GM23338 (cell line): ENCODE data around the gene CLPTM1L. TPM values are rescaled to one million over a fixed set of nuclear protein-coding genes. Genes with fewer than 3 reads are reported as not detected.

Experiments used
- ATAC-seq: fragments of 200-7000 bp; cut with Tn5 transposase; 3 replicates; pipeline ENCODE4 v1.9.1; 2020
- DNase-seq: peaks from one replicate; pipeline ENCODE4 v3.0.0-alpha.2; 2015; ENCODE audit warnings: low spot score
- H2AFZ ChIP-seq: fragments of 200-600 bp; sonication (generic); 2 replicates; pipeline ENCODE4 v1.8.0; 2016; ENCODE audit warnings: antibody characterized with exemption, mild to moderate bottlenecking, moderate library complexity
- H3F3A ChIP-seq: fragments of 200-600 bp; sonication (generic); replicated peaks from 2 replicates; pipeline ENCODE4 v1.8.0; 2017; ENCODE audit warnings: antibody characterized with exemption, mixed run types, low read depth
- H3K27ac ChIP-seq: fragments of 200-600 bp; sonication (generic); 2 replicates; pipeline ENCODE4 v1.6.1; 2016; ENCODE audit warnings: low read depth
- H3K27me3 ChIP-seq: fragments of 200-600 bp; sonication (generic); 2 replicates; pipeline ENCODE4 v1.8.0; 2016; ENCODE audit warnings: mild to moderate bottlenecking, mixed run types, moderate library complexity; ENCODE audit not compliant: insufficient read depth
- H3K36me3 ChIP-seq: fragments of 200-600 bp; sonication (generic); 2 replicates; pipeline ENCODE4 v1.8.0; 2016; ENCODE audit warnings: mild to moderate bottlenecking; ENCODE audit not compliant: insufficient read depth
- H3K4me1 ChIP-seq: fragments of 200-600 bp; sonication (generic); 2 replicates; pipeline ENCODE4 v1.8.0; 2016; ENCODE audit warnings: mild to moderate bottlenecking, moderate library complexity; ENCODE audit not compliant: insufficient read depth
- H3K4me2 ChIP-seq: fragments of 200-600 bp; sonication (generic); 2 replicates; pipeline ENCODE4 v1.7.1; 2017; ENCODE audit warnings: mixed run types
- H3K4me3 ChIP-seq: fragments of 200-600 bp; sonication (generic); 2 replicates; pipeline ENCODE4 v1.6.1; 2016; ENCODE audit warnings: mixed run types
- H3K79me2 ChIP-seq: fragments of 200-600 bp; sonication (generic); replicated peaks from 2 replicates; pipeline ENCODE4 v1.8.0; 2017; ENCODE audit warnings: mild to moderate bottlenecking; ENCODE audit not compliant: insufficient read depth
- H3K9me2 ChIP-seq: fragments of 200-600 bp; sonication (generic); 2 replicates; pipeline ENCODE4 v1.8.0; 2017; ENCODE audit not compliant: insufficient read depth
- H4K20me1 ChIP-seq: fragments of 200-600 bp; sonication (generic); replicated peaks from 2 replicates; pipeline ENCODE4 v1.8.0; 2017; ENCODE audit warnings: mild to moderate bottlenecking; ENCODE audit not compliant: insufficient read depth
- H3K27ac Mint-ChIP-seq: 2 replicates; pipeline ENCODE4 v1.8.0; 2020; ENCODE audit warnings: inconsistent platforms, mild to moderate bottlenecking, moderate library complexity, mixed read lengths
- H3K27me3 Mint-ChIP-seq: 3 replicates; pipeline ENCODE4 v1.8.0; 2022; ENCODE audit warnings: low read depth, mild to moderate bottlenecking, moderate library complexity, mixed read lengths, inconsistent platforms; ENCODE audit not compliant: insufficient read depth, poor library complexity
- H3K36me3 Mint-ChIP-seq: 3 replicates; pipeline ENCODE4 v1.8.0; 2021; ENCODE audit warnings: low read depth, mild to moderate bottlenecking, inconsistent platforms, moderate library complexity, mixed read lengths
- H3K4me1 Mint-ChIP-seq: 3 replicates; pipeline ENCODE4 v1.8.0; 2020; ENCODE audit warnings: mild to moderate bottlenecking, inconsistent platforms, mixed read lengths
- H3K4me3 Mint-ChIP-seq: 3 replicates; pipeline ENCODE4 v1.8.0; 2021; ENCODE audit warnings: moderate library complexity, mild to moderate bottlenecking, inconsistent platforms, mixed read lengths
- H3K9me3 Mint-ChIP-seq: 3 replicates; pipeline ENCODE4 v1.8.0; 2020; ENCODE audit warnings: moderate library complexity, mild to moderate bottlenecking, inconsistent platforms, mixed read lengths
- CREB1 ChIP-seq: fragments of 250-450 bp; sonication (Bioruptor Pico); IDR thresholded peaks from 2 replicates; pipeline ENCODE4 v1.5.0; 2020; ENCODE audit warnings: low read depth, mild to moderate bottlenecking, moderate library complexity
- EZH2 ChIP-seq: fragments of 200-600 bp; sonication (generic); IDR thresholded peaks from one replicate; pipeline ENCODE4 v1.8.0; 2017; ENCODE audit warnings: antibody characterized with exemption, mild to moderate bottlenecking, low read depth; ENCODE audit not compliant: unreplicated experiment
- EZH2phosphoT487 ChIP-seq: fragments of 200-600 bp; sonication (generic); IDR thresholded peaks from one replicate; pipeline ENCODE4 v1.8.1; 2018; ENCODE audit warnings: antibody characterized with exemption; ENCODE audit not compliant: unreplicated experiment
- JUNB ChIP-seq: IDR thresholded peaks from one replicate; pipeline ENCODE4 v1.6.1; 2016; ENCODE audit warnings: antibody characterized with exemption; ENCODE audit not compliant: unreplicated experiment
- NANOG ChIP-seq: IDR thresholded peaks from 2 replicates; pipeline ENCODE4 v1.6.1; 2016; ENCODE audit warnings: antibody characterized with exemption, borderline replicate concordance
- POLR2AphosphoS5 ChIP-seq: IDR thresholded peaks from 2 replicates; pipeline ENCODE4 v1.6.1; 2016; ENCODE audit warnings: antibody characterized with exemption, low read depth
- STAT1 ChIP-seq: IDR thresholded peaks from one replicate; pipeline ENCODE4 v1.6.1; 2016; ENCODE audit warnings: antibody characterized with exemption; ENCODE audit not compliant: unreplicated experiment
- ZNF114 ChIP-seq: fragments of 250-450 bp; sonication (Bioruptor Pico); IDR thresholded peaks from 2 replicates; pipeline ENCODE4 v1.5.0; 2020; ENCODE audit warnings: mild to moderate bottlenecking, moderate library complexity
- ZNF331 ChIP-seq: fragments of 250-450 bp; sonication (Bioruptor Pico); IDR thresholded peaks from 2 replicates; pipeline ENCODE4 v1.5.0; 2020; ENCODE audit warnings: low read depth, mild to moderate bottlenecking, moderate library complexity
- polyA plus RNA-seq: library from polyadenylated mRNA; unstranded; fragments of >200 nt; fragmentation: Nextera tagmentation; extraction: Ambion mirVana; gene quantifications from 2 replicates; pipeline ENCODE4 v1.2.1, GENCODE V29; 2016
- total RNA-seq: library from RNA; depleted of rRNA; stranded (reverse); fragments of >200 nt; shearing (Covaris generic); gene quantifications from 2 replicates; pipeline ENCODE4 v1.2.3, GENCODE V29; 2014
- TF ChIP-seq, protein P1 (sequence below): IDR thresholded peaks from one replicate; pipeline ENCODE4 v1.6.1; 2018; ENCODE audit warnings: antibody characterized with exemption; ENCODE audit not compliant: unreplicated experiment
- TF ChIP-seq, protein P2 (sequence below): fragments of 250-450 bp; sonication (Bioruptor Pico); IDR thresholded peaks from 2 replicates; pipeline ENCODE4 v1.5.0; 2020; ENCODE audit warnings: mild to moderate bottlenecking, moderate library complexity
- TF ChIP-seq, protein P3 (sequence below): IDR thresholded peaks from 2 replicates; pipeline ENCODE4 v1.6.1; 2016; ENCODE audit warnings: antibody characterized with exemption
- TF ChIP-seq, protein P4 (sequence below), 2 experiments: fragments of 200-600 bp in 1 of 2; sonication (generic) in 1 of 2; conservative IDR thresholded peaks; 2 replicates each; pipeline versions ENCODE4 v1.5.1 to v1.6.1; 2016 to 2017; ENCODE audit warnings: antibody characterized with exemption in 2 of 2, low read depth in 2 of 2, mild to moderate bottlenecking in 2 of 2, moderate library complexity in 1 of 2

The CLPTM1L gene
- total and polyA plus RNA-seq, 2 experiments from 2014 or later, result 39.9 to 110 TPM

DNA sequence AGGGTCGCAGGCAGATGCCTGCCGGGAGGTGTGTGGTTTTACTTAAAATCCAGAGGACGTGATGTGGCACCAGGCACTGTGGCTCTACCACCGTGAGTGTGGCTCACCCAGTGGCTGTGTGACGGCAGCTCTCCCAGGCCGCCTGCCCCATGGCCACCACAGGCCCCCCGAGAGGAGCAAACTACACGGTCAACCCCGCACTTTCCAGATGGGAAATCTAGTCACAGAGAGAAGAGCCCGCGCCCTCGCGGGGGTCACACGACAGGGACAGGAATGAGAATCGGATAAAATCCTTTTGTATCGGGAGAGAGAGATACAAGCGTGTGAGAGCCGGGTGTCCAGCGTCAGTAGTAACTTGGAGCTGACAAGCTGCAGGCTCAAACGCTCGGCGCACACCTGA, 74.5 kb downstream of the CLPTM1L start:
- Histone ChIP-seq H3K4me3 (no peak overlapping the region), H3K4me2 (no peak overlapping the region), H3K4me1 (no peaks in the 10 kb centered on the region), H3K27me3 (no peaks in the 10 kb centered on the region), H3K79me2 (peaks cover 17% of the 10 kb centered on the region), H3K36me3 (peaks cover 18% of the 10 kb centered on the region; the same call in 1 of the 2 replicates), H3K27ac (no peak overlapping the region), H3K9me2 (no peaks in the 10 kb centered on the region), H3F3A (no peaks in the 10 kb centered on the region), H2AFZ (no peak overlapping the region), H4K20me1 (no peaks in the 10 kb centered on the region)
- no peak for ATAC-seq
- no peak overlapping the region for H3K4me3 Mint-ChIP-seq
- H3K9me3 Mint-ChIP-seq, result no peaks in the 10 kb centered on the region
- H3K4me1 Mint-ChIP-seq, result no peaks in the 10 kb centered on the region
- 0 out of 2 replicates have a peak overlapping the region, but pooled peaks have one; percentile 43 for H3K27ac Mint-ChIP-seq
- DNase-seq, result no peak
- peaks cover 5% of the 10 kb centered on the region for H3K27me3 Mint-ChIP-seq
- TF ChIP-seq EZH2, result no peak
- TF ChIP-seq ZNF114 (CRISPR knock-in tag), result no peak
- TF ChIP-seq, protein P1, sequence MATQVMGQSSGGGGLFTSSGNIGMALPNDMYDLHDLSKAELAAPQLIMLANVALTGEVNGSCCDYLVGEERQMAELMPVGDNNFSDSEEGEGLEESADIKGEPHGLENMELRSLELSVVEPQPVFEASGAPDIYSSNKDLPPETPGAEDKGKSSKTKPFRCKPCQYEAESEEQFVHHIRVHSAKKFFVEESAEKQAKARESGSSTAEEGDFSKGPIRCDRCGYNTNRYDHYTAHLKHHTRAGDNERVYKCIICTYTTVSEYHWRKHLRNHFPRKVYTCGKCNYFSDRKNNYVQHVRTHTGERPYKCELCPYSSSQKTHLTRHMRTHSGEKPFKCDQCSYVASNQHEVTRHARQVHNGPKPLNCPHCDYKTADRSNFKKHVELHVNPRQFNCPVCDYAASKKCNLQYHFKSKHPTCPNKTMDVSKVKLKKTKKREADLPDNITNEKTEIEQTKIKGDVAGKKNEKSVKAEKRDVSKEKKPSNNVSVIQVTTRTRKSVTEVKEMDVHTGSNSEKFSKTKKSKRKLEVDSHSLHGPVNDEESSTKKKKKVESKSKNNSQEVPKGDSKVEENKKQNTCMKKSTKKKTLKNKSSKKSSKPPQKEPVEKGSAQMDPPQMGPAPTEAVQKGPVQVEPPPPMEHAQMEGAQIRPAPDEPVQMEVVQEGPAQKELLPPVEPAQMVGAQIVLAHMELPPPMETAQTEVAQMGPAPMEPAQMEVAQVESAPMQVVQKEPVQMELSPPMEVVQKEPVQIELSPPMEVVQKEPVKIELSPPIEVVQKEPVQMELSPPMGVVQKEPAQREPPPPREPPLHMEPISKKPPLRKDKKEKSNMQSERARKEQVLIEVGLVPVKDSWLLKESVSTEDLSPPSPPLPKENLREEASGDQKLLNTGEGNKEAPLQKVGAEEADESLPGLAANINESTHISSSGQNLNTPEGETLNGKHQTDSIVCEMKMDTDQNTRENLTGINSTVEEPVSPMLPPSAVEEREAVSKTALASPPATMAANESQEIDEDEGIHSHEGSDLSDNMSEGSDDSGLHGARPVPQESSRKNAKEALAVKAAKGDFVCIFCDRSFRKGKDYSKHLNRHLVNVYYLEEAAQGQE, result no peak
- TF ChIP-seq JUNB, result no peak
- TF ChIP-seq, protein P2, sequence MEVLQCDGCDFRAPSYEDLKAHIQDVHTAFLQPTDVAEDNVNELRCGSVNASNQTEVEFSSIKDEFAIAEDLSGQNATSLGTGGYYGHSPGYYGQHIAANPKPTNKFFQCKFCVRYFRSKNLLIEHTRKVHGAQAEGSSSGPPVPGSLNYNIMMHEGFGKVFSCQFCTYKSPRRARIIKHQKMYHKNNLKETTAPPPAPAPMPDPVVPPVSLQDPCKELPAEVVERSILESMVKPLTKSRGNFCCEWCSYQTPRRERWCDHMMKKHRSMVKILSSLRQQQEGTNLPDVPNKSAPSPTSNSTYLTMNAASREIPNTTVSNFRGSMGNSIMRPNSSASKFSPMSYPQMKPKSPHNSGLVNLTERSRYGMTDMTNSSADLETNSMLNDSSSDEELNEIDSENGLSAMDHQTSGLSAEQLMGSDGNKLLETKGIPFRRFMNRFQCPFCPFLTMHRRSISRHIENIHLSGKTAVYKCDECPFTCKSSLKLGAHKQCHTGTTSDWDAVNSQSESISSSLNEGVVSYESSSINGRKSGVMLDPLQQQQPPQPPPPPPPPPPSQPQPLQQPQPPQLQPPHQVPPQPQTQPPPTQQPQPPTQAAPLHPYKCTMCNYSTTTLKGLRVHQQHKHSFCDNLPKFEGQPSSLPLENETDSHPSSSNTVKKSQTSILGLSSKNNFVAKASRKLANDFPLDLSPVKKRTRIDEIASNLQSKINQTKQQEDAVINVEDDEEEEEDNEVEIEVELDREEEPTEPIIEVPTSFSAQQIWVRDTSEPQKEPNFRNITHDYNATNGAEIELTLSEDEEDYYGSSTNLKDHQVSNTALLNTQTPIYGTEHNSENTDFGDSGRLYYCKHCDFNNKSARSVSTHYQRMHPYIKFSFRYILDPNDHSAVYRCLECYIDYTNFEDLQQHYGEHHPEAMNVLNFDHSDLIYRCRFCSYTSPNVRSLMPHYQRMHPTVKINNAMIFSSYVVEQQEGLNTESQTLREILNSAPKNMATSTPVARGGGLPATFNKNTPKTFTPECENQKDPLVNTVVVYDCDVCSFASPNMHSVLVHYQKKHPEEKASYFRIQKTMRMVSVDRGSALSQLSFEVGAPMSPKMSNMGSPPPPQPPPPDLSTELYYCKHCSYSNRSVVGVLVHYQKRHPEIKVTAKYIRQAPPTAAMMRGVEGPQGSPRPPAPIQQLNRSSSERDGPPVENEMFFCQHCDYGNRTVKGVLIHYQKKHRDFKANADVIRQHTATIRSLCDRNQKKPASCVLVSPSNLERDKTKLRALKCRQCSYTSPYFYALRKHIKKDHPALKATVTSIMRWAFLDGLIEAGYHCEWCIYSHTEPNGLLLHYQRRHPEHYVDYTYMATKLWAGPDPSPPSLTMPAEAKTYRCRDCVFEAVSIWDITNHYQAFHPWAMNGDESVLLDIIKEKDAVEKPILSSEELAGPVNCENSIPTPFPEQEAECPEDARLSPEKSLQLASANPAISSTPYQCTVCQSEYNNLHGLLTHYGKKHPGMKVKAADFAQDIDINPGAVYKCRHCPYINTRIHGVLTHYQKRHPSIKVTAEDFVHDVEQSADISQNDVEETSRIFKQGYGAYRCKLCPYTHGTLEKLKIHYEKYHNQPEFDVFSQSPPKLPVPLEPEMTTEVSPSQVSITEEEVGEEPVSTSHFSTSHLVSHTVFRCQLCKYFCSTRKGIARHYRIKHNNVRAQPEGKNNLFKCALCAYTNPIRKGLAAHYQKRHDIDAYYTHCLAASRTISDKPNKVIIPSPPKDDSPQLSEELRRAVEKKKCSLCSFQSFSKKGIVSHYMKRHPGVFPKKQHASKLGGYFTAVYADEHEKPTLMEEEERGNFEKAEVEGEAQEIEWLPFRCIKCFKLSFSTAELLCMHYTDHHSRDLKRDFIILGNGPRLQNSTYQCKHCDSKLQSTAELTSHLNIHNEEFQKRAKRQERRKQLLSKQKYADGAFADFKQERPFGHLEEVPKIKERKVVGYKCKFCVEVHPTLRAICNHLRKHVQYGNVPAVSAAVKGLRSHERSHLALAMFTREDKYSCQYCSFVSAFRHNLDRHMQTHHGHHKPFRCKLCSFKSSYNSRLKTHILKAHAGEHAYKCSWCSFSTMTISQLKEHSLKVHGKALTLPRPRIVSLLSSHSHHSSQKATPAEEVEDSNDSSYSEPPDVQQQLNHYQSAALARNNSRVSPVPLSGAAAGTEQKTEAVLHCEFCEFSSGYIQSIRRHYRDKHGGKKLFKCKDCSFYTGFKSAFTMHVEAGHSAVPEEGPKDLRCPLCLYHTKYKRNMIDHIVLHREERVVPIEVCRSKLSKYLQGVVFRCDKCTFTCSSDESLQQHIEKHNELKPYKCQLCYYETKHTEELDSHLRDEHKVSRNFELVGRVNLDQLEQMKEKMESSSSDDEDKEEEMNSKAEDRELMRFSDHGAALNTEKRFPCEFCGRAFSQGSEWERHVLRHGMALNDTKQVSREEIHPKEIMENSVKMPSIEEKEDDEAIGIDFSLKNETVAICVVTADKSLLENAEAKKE (CRISPR knock-in tag), result no peak
- TF ChIP-seq POLR2AphosphoS5, result no peak
- TF ChIP-seq, protein P3, sequence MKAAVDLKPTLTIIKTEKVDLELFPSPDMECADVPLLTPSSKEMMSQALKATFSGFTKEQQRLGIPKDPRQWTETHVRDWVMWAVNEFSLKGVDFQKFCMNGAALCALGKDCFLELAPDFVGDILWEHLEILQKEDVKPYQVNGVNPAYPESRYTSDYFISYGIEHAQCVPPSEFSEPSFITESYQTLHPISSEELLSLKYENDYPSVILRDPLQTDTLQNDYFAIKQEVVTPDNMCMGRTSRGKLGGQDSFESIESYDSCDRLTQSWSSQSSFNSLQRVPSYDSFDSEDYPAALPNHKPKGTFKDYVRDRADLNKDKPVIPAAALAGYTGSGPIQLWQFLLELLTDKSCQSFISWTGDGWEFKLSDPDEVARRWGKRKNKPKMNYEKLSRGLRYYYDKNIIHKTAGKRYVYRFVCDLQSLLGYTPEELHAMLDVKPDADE, result no peak
- no peak for TF ChIP-seq ZNF331 (CRISPR knock-in tag)
- no peak for TF ChIP-seq CREB1 (CRISPR knock-in tag)
- TF ChIP-seq STAT1, result no peak
- TF ChIP-seq EZH2phosphoT487, result no peak
- TF ChIP-seq, protein P4, sequence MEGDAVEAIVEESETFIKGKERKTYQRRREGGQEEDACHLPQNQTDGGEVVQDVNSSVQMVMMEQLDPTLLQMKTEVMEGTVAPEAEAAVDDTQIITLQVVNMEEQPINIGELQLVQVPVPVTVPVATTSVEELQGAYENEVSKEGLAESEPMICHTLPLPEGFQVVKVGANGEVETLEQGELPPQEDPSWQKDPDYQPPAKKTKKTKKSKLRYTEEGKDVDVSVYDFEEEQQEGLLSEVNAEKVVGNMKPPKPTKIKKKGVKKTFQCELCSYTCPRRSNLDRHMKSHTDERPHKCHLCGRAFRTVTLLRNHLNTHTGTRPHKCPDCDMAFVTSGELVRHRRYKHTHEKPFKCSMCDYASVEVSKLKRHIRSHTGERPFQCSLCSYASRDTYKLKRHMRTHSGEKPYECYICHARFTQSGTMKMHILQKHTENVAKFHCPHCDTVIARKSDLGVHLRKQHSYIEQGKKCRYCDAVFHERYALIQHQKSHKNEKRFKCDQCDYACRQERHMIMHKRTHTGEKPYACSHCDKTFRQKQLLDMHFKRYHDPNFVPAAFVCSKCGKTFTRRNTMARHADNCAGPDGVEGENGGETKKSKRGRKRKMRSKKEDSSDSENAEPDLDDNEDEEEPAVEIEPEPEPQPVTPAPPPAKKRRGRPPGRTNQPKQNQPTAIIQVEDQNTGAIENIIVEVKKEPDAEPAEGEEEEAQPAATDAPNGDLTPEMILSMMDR (conservative IDR thresholded peaks at IDR 0.05; ENCODE audit: low read depth in 2 of 2), result no peak
- no peak for TF ChIP-seq NANOG
- peaks cover 59% of the 10 kb centered on the region for H3K36me3 Mint-ChIP-seq
